Adipose tissue (tissue), 3 donors: ENCODE data around the gene SIX1. TPM values are rescaled to one million over a fixed set of nuclear protein-coding genes. Genes with fewer than 3 reads are reported as not detected.

Experiments used
- H3K27ac ChIP-seq: one replicate; pipeline ENCODE4 v1.5.1; 2013; ENCODE audit warnings: low read depth, low read length
- WGBS, 3 donors: extraction: QIAGEN DNeasy Blood & Tissue Kit; methylation state at CpG; one replicate each; pipeline ENCODE4 v1.1.7; 2013; 5-methylcytosine and 5-hydroxymethylcytosine counted together
- polyA plus RNA-seq, 3 donors: library from polyadenylated mRNA; stranded (reverse); fragments of 200-250 nt; gene quantifications; one replicate each; pipeline ENCODE4 v1.2.3, GENCODE V29; 2013
- donor health status: healthy with polysubstance abuse.
- donor health status: Bipolar disorder and iron deficiency.
- donor health status: healthy.

The SIX1 gene
- polyA plus RNA-seq, 3 donors = 0.79 to 4.4 (median 3.1) TPM

GRCh38 chr14:60656686-60657455, 7.6 kb upstream of the SIX1 start:
- no peak overlapping the region for H3K27ac ChIP-seq
- WGBS, 3 donors = 1 to 6% (median 5%) methylated on average over 73 to 75 of the region's 75 CpGs

- no peak overlapping the region for H3K27ac ChIP-seq
- WGBS, 3 donors = 22 to 46% (median 32%) methylated on average over 36 of the region's 36 CpGs
Measured at GRCh38 chr14:60655898-60656685, 6.8 kb upstream of the SIX1 start.

GRCh38 chr14:60655119-60655897, 6.0 kb upstream of the SIX1 start:
- 26 to 41% (median 37%) methylated on average over 29 of the region's 29 CpGs for WGBS, 3 donors
- no peak overlapping the region for H3K27ac ChIP-seq

- H3K27ac ChIP-seq = no peak overlapping the region
- 24 to 28% (median 27%) methylated on average over 3 of the region's 3 CpGs for WGBS, 3 donors
Measured at GRCh38 chr14:60654334-60654821, 5.1 kb upstream of the SIX1 start.

GRCh38 chr14:60653701-60654161, 4.5 kb upstream of the SIX1 start:
- WGBS, 3 donors = 11 to 17% (median 12%) methylated on average over 14 of the region's 14 CpGs
- no peak overlapping the region for H3K27ac ChIP-seq

- no peak overlapping the region for H3K27ac ChIP-seq
- WGBS, 3 donors = 7 to 10% (median 9%) methylated on average over 50 of the region's 50 CpGs
Measured at GRCh38 chr14:60652674-60653651, 3.7 kb upstream of the SIX1 start.

GRCh38 chr14:60651796-60652673, 2.8 kb upstream of the SIX1 start:
- WGBS, 3 donors = 12 to 16% (median 13%) methylated on average over 38 of the region's 38 CpGs
- H3K27ac ChIP-seq = no peak overlapping the region

- WGBS, 3 donors = 12 to 18% (median 12%) methylated on average over 5 of the region's 5 CpGs
Measured at GRCh38 chr14:60651086-60651795, 2.0 kb upstream of the SIX1 start.

GRCh38 chr14:60650373-60650961, 1.2 kb upstream of the SIX1 start:
- H3K27ac ChIP-seq = no peak overlapping the region
- 6 to 13% (median 9%) methylated on average over 11 of the region's 11 CpGs for WGBS, 3 donors

More at GRCh38 chr14:60651086-60651795, 2.0 kb upstream of the SIX1 start:
- H3K27ac ChIP-seq = no peak overlapping the region

GRCh38 chr14:60649875-60650372, 647 bp upstream of the SIX1 start:
- 3 to 5% (median 4%) methylated on average over 15 of the region's 15 CpGs for WGBS, 3 donors

GRCh38 chr14:60648249-60648933, 886 bp downstream of the SIX1 start:
- no peak overlapping the region for H3K27ac ChIP-seq
- WGBS, 3 donors = 2 to 3% (median 3%) methylated on average over 61 of the region's 61 CpGs

More at GRCh38 chr14:60649875-60650372, 647 bp upstream of the SIX1 start:
- H3K27ac ChIP-seq = no peak overlapping the region

GRCh38 chr14:60647837-60648248, 1.4 kb downstream of the SIX1 start:
- WGBS, 3 donors = 10 to 14% (median 14%) methylated on average over 21 of the region's 21 CpGs
- no peak overlapping the region for H3K27ac ChIP-seq

- 5 to 7% (median 6%) methylated on average over 43 of the region's 43 CpGs for WGBS, 3 donors
- no peak overlapping the region for H3K27ac ChIP-seq
Measured at GRCh38 chr14:60647081-60647836, 2.0 kb downstream of the SIX1 start.

GRCh38 chr14:60646226-60646818, 3.0 kb downstream of the SIX1 start:
- no peak overlapping the region for H3K27ac ChIP-seq
- 20 to 28% (median 20%) methylated on average over 11 of the region's 11 CpGs for WGBS, 3 donors
